Endothelial cell of umbilical vein (primary cell): Measurements from ENCODE around the gene NCAPH2. TPM values are rescaled to one million over a fixed set of nuclear protein-coding genes. Genes with fewer than 3 reads are reported as not detected.

Experiments used
- BruUV-seq: library from RNA; stranded (reverse); fragments of 400-500 nt; replicated peaks from 2 replicates; lab custom pipeline; 2021; lab: Mats Ljungman, UMichigan
- CTCF ChIA-PET: fragments of 300-600, 350-600 bp; sonication (Branson Sonifier 250); formaldehyde crosslinking; loops from one replicate; lab custom pipeline; 2021; ENCODE audit warnings: antibody characterized with exemption, inconsistent platforms; lab: Charles Lee
- POLR2A ChIA-PET: fragments of 300-600, 350-600 bp; sonication (Branson Sonifier 250); formaldehyde crosslinking; loops from one replicate; lab custom pipeline; 2021; ENCODE audit warnings: antibody characterized with exemption, inconsistent platforms; lab: Charles Lee
- DNase-seq: peaks from one replicate; pipeline ENCODE4 v3.0.0-alpha.2; 2011; ENCODE audit warnings: low read depth, low spot score
- FAIRE-seq: peaks from 2 replicates; lab custom pipeline; 2011; peaks lifted over from hg19 to GRCh38; lab: Jason Lieb, UNC
- H2AFZ ChIP-seq: 2 replicates; pipeline ENCODE4 v1.6.0; 2012; ENCODE audit warnings: low read depth, low read length, control low read depth, inconsistent platforms
- H3K27ac ChIP-seq: 2 replicates; pipeline ENCODE4 v1.5.1; 2011; ENCODE audit warnings: low read depth, mild to moderate bottlenecking, control low read depth, low read length, moderate library complexity; ENCODE audit not compliant: insufficient read depth
- H3K27me3 ChIP-seq, 2 experiments: 2 replicates each; pipeline versions ENCODE4 v1.6.0 to v1.6.1; 2011; ENCODE audit warnings: low read length in 2 of 2, mixed read lengths in 1 of 2; ENCODE audit not compliant: control insufficient read depth in 2 of 2, insufficient read depth in 2 of 2
- H3K36me3 ChIP-seq, 2 experiments: 2 replicates in 1 of 2; 3 replicates in 1 of 2; pipeline ENCODE4 v1.5.1; 2011; ENCODE audit warnings: low read length in 2 of 2, mild to moderate bottlenecking in 1 of 2, moderate library complexity in 1 of 2; ENCODE audit not compliant: control insufficient read depth in 2 of 2, insufficient read depth in 2 of 2; ENCODE audit errors: extremely low read depth in 1 of 2
- H3K4me1 ChIP-seq: 3 replicates; pipeline ENCODE4 v1.5.1; 2011; ENCODE audit warnings: mild to moderate bottlenecking, low read length; ENCODE audit not compliant: control insufficient read depth, insufficient read depth; ENCODE audit errors: extremely low read depth
- H3K4me2 ChIP-seq: 2 replicates; pipeline ENCODE4 v1.6.1; 2011; ENCODE audit warnings: low read length, control low read depth, mixed read lengths; ENCODE audit not compliant: insufficient read depth
- H3K4me3 ChIP-seq, 3 experiments: fragments of 200-600 bp in 1 of 3; sonication (generic), shearing (Covaris generic) in 1 of 3; replicated peaks in 1 of 3; 2 replicates each; pipeline ENCODE4 v1.5.1; 2011 to 2016; ENCODE audit warnings: control low read depth in 3 of 3, low read length in 3 of 3, mild to moderate bottlenecking in 2 of 3, inconsistent platforms in 1 of 3, low read depth in 1 of 3, moderate library complexity in 1 of 3; ENCODE audit not compliant: insufficient read depth in 1 of 3
- H3K79me2 ChIP-seq: 2 replicates; pipeline ENCODE4 v1.6.0; 2012; ENCODE audit warnings: low read length, inconsistent platforms; ENCODE audit not compliant: control insufficient read depth, insufficient read depth
- H3K9ac ChIP-seq: replicated peaks from 2 replicates; pipeline ENCODE3; 2011; ENCODE audit warnings: low read length, control low read depth; ENCODE audit not compliant: insufficient read depth; ENCODE audit errors: extremely low read depth
- H3K9me1 ChIP-seq: replicated peaks from 3 replicates; pipeline ENCODE4 v1.6.0; 2011; ENCODE audit warnings: mild to moderate bottlenecking, low read length; ENCODE audit not compliant: control insufficient read depth, insufficient read depth; ENCODE audit errors: extremely low read depth
- H3K9me3 ChIP-seq: replicated peaks from 2 replicates; pipeline ENCODE4 v1.5.1; 2012; ENCODE audit warnings: low read length, inconsistent platforms; ENCODE audit not compliant: control insufficient read depth, insufficient read depth
- H4K20me1 ChIP-seq: replicated peaks from 2 replicates; pipeline ENCODE3; 2011; ENCODE audit warnings: mild to moderate bottlenecking, low read length; ENCODE audit not compliant: control insufficient read depth, insufficient read depth; ENCODE audit errors: extremely low read depth
- EZH2 ChIP-seq: IDR thresholded peaks from 2 replicates; pipeline ENCODE4 v1.6.1; 2012; ENCODE audit warnings: borderline replicate concordance, low read depth, mild to moderate bottlenecking, moderate library complexity, low read length, inconsistent platforms; ENCODE audit not compliant: severe bottlenecking
- FOS ChIP-seq: IDR thresholded peaks from 2 replicates; pipeline ENCODE4 v1.6.1; 2011; ENCODE audit warnings: mild to moderate bottlenecking, low read length, moderate library complexity, borderline replicate concordance; ENCODE audit not compliant: insufficient read depth
- GATA2 ChIP-seq: IDR thresholded peaks from 2 replicates; pipeline ENCODE4 v1.7.0; 2011; ENCODE audit warnings: low read depth, mild to moderate bottlenecking, moderate library complexity, mixed read lengths, low read length; ENCODE audit not compliant: insufficient read length, insufficient read depth
- JUN ChIP-seq: IDR thresholded peaks from 2 replicates; pipeline ENCODE4 v1.6.1; 2011; ENCODE audit warnings: borderline replicate concordance, low read depth; ENCODE audit not compliant: insufficient read length, insufficient read depth
- MYC ChIP-seq: IDR thresholded peaks from one replicate; pipeline ENCODE4 v1.6.1; 2011; ENCODE audit warnings: mild to moderate bottlenecking, low read depth, low read length
- POLR2A ChIP-seq: IDR thresholded peaks from 2 replicates; pipeline ENCODE4 v1.6.1; 2012; ENCODE audit warnings: low read depth, mild to moderate bottlenecking, control low read depth, low read length
- POLR2AphosphoS5 ChIP-seq: IDR thresholded peaks from 2 replicates; pipeline ENCODE4 v1.6.1; 2012; ENCODE audit warnings: low read depth, mild to moderate bottlenecking, control low read depth, low read length, moderate library complexity; ENCODE audit not compliant: insufficient read depth
- dilution Hi-C: fragments of 300-500 bp; cut with MboI; formaldehyde crosslinking; loops from one replicate; pipeline ENCODE4 v1.15.0; 2019; ENCODE audit warnings: low sequenced_read_pairs; ENCODE audit not compliant: extremely low pct_ligation_motif_present
- intact Hi-C: fragments of 100-400 bp; cut with micrococcal nuclease; formaldehyde crosslinking; loops from one replicate; pipeline ENCODE4 v1.10.0; 2022
- polyA plus RNA-seq, 4 experiments: library from polyadenylated mRNA; depleted of rRNA in 3 of 4; stranded (reverse) in 3 of 4; unstranded in 1 of 4; fragments of >200 nt; gene quantifications; 2 replicates each; pipeline versions ENCODE4 v1.2.1 to v1.2.3, GENCODE V29; 2011 to 2012; ENCODE audit warnings: missing spikeins in 1 of 4
- total RNA-seq: library from RNA; stranded (reverse); gene quantifications from 2 replicates; pipeline ENCODE4 v1.2.3, GENCODE V29; 2021
- TF ChIP-seq, protein P1 (sequence below): IDR thresholded peaks from 2 replicates; pipeline ENCODE4 v1.6.1; 2011; ENCODE audit not compliant: insufficient read depth, insufficient read length
- TF ChIP-seq, protein P2 (sequence below), 2 donors: IDR thresholded peaks; 1 replicate in 1 of 2; 2 replicates in 1 of 2; pipeline ENCODE4 v1.5.1; 2011; ENCODE audit warnings: low read length in 2 of 2, mild to moderate bottlenecking in 2 of 2, moderate library complexity in 2 of 2, control low read depth in 1 of 2, inconsistent platforms in 1 of 2, low read depth in 1 of 2; ENCODE audit not compliant: insufficient read depth in 1 of 2; ENCODE audit errors: extremely low read depth in 1 of 2

Gene NCAPH2
- total and polyA plus RNA-seq, 2 donors (not counting 3 experiments of a cell fraction or from before 2014, with no cell fraction given): 42.4 to 43.2 TPM

GRCh38 chr22:50522208-50522805 is 14.3 kb downstream of the NCAPH2 start:
- no TSS peak for BruUV-seq
- Histone ChIP-seq H2AFZ (no peak overlapping the region), H3K4me1 (peaks cover 12% of the 10 kb centered on the region), H3K4me3 (no peak overlapping the region), H4K20me1 (no peaks in the 10 kb centered on the region), H3K79me2 (peaks cover 10% of the 10 kb centered on the region), H3K27ac (no peak overlapping the region), H3K9me1 (no peaks in the 10 kb centered on the region), H3K9me3 (no peaks in the 10 kb centered on the region), H3K27me3 (no peaks in the 10 kb centered on the region), H3K9ac (no peak overlapping the region), H3K4me2 (no peak overlapping the region), H3K36me3 (peaks cover 0 to 27% of the 10 kb centered on the region in 2 experiments)
- DNase-seq (no peak), FAIRE-seq (no peak)
- ChIA-PET CTCF (interaction anchor here (0.7 kb wide), 1 partner anchor 17 kb away, joined by 3 read pairs; no protein-coding TSS in a partner anchor), POLR2A (interaction anchor here (1.1 kb wide), 1 partner anchor 14 kb away, joined by 4 read pairs; the partner anchor contains the start of genes LMF2 and NCAPH2)
- intact Hi-C loops: no loop called here
- dilution Hi-C loops: no loop called here
- TF ChIP-seq JUN: no peak
- no peak for TF ChIP-seq GATA2
- TF ChIP-seq MYC: no peak
- no peak for TF ChIP-seq FOS
- TF ChIP-seq, protein P1, sequence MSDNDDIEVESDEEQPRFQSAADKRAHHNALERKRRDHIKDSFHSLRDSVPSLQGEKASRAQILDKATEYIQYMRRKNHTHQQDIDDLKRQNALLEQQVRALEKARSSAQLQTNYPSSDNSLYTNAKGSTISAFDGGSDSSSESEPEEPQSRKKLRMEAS: no peak
- TF ChIP-seq, protein P2, sequence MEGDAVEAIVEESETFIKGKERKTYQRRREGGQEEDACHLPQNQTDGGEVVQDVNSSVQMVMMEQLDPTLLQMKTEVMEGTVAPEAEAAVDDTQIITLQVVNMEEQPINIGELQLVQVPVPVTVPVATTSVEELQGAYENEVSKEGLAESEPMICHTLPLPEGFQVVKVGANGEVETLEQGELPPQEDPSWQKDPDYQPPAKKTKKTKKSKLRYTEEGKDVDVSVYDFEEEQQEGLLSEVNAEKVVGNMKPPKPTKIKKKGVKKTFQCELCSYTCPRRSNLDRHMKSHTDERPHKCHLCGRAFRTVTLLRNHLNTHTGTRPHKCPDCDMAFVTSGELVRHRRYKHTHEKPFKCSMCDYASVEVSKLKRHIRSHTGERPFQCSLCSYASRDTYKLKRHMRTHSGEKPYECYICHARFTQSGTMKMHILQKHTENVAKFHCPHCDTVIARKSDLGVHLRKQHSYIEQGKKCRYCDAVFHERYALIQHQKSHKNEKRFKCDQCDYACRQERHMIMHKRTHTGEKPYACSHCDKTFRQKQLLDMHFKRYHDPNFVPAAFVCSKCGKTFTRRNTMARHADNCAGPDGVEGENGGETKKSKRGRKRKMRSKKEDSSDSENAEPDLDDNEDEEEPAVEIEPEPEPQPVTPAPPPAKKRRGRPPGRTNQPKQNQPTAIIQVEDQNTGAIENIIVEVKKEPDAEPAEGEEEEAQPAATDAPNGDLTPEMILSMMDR (IDR thresholded peaks at IDR 0.05; ENCODE audit: extremely low read depth in 1 of 2, insufficient read depth in 1 of 2, low read depth in 1 of 2, low read length in 2 of 2): no peak
- no peak for TF ChIP-seq POLR2AphosphoS5
- TF ChIP-seq EZH2: no peak
- TF ChIP-seq POLR2A: no peak
